Activated B cell treated with CpG ODN at 0.5 μM for 24 hours (primary cell): Measurements from ENCODE around the gene KCP. TPM values are rescaled to one million over a fixed set of nuclear protein-coding genes. Genes with fewer than 3 reads are reported as not detected.

Experiments
- ATAC-seq: fragments of 200-7000 bp; cut with Tn5 transposase; one replicate; pipeline ENCODE4 v1.10.0; 2021; ENCODE audit warnings: low read depth, mild to moderate bottlenecking, moderate library complexity
- CTCF ChIA-PET: fragments of 350-600 bp; sonication (Branson Sonifier 250); formaldehyde crosslinking; loops from one replicate; lab custom pipeline; 2021; ENCODE audit warnings: antibody characterized with exemption; lab: Charles Lee
- POLR2A ChIA-PET: fragments of 350-600 bp; sonication (Branson Sonifier 250); formaldehyde crosslinking; loops from one replicate; lab custom pipeline; 2021; ENCODE audit warnings: antibody characterized with exemption; lab: Charles Lee
- DNase-seq: peaks from one replicate; pipeline ENCODE4 v3.0.0; 2022
- H3K27ac Mint-ChIP-seq: one replicate; pipeline ENCODE4 v1.8.0; 2020; ENCODE audit warnings: mixed read lengths
- H3K27me3 Mint-ChIP-seq: one replicate; pipeline ENCODE4 v1.8.0; 2021; ENCODE audit warnings: mixed read lengths
- H3K36me3 Mint-ChIP-seq: one replicate; pipeline ENCODE4 v1.8.0; 2021; ENCODE audit warnings: low read depth, mixed read lengths
- H3K4me1 Mint-ChIP-seq: one replicate; pipeline ENCODE4 v1.8.0; 2021; ENCODE audit warnings: mixed read lengths
- H3K4me3 Mint-ChIP-seq: one replicate; pipeline ENCODE4 v1.8.0; 2020; ENCODE audit warnings: mild to moderate bottlenecking, mixed read lengths
- H3K9me3 Mint-ChIP-seq: one replicate; pipeline ENCODE4 v1.8.0; 2020; ENCODE audit warnings: mixed read lengths
- intact Hi-C: fragments of 100-400 bp; cut with micrococcal nuclease; formaldehyde crosslinking; loops from one replicate; pipeline ENCODE4 v1.15.1; 2024
- total RNA-seq: library from RNA; stranded (reverse); gene quantifications from 2 replicates; pipeline ENCODE4 v1.2.3, GENCODE V29; 2022
- TF ChIP-seq, protein P1 (sequence below): fragments of 200-600 bp; IDR thresholded peaks from one replicate; pipeline ENCODE4 v1.8.0; 2022; ENCODE audit warnings: antibody characterized with exemption, mild to moderate bottlenecking

KCP gene
- 4.1 and 4.4 TPM in 2 replicates for total RNA-seq

- CTCF ChIA-PET: interaction anchor here (1.0 to 1.4 kb wide), 3 partner anchors 27 to 181 kb away, joined by 3 read pairs; no protein-coding TSS in a partner anchor
- POLR2A ChIA-PET: interaction anchor here (0.8 to 3.7 kb wide), 3 partner anchors 27 to 144 kb away, joined by 3 to 17 read pairs (median 4); partner anchors contain the start of genes IRF5 and TNPO3
- DNase-seq: no peak
- Mint-ChIP-seq H3K9me3 (no peaks in the 10 kb centered on the region), H3K36me3 (no peaks in the 10 kb centered on the region), H3K4me3 (peak within 1 kb of the TSS; percentile 28), H3K27me3 (peaks cover 19% of the 10 kb centered on the region), H3K4me1 (peaks cover 20% of the 10 kb centered on the region), H3K27ac (no peak within 1 kb of the TSS)
- intact Hi-C loops: no loop called here
- no peak for ATAC-seq
- TF ChIP-seq, protein P1, sequence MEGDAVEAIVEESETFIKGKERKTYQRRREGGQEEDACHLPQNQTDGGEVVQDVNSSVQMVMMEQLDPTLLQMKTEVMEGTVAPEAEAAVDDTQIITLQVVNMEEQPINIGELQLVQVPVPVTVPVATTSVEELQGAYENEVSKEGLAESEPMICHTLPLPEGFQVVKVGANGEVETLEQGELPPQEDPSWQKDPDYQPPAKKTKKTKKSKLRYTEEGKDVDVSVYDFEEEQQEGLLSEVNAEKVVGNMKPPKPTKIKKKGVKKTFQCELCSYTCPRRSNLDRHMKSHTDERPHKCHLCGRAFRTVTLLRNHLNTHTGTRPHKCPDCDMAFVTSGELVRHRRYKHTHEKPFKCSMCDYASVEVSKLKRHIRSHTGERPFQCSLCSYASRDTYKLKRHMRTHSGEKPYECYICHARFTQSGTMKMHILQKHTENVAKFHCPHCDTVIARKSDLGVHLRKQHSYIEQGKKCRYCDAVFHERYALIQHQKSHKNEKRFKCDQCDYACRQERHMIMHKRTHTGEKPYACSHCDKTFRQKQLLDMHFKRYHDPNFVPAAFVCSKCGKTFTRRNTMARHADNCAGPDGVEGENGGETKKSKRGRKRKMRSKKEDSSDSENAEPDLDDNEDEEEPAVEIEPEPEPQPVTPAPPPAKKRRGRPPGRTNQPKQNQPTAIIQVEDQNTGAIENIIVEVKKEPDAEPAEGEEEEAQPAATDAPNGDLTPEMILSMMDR: no peak
These were observed at the start of gene KCP for GRCh38 chr7:128910569-128910945. KCP (minus strand) TSS chr7:128910709; CDS start chr7:128910676, 33 bp downstream.

GRCh38 chr7:128959296-128959695 is 48.8 kb upstream of the KCP start:
- Mint-ChIP-seq H3K27ac (no peak overlapping the region), H3K36me3 (peaks cover 64% of the 10 kb centered on the region), H3K9me3 (no peaks in the 10 kb centered on the region), H3K27me3 (no peaks in the 10 kb centered on the region), H3K4me1 (peaks cover 52% of the 10 kb centered on the region), H3K4me3 (no peak overlapping the region)
- intact Hi-C loops: no loop called here
- ChIA-PET CTCF (no interaction called here), POLR2A (interaction anchor here (3.4 kb wide), 2 partner anchors 11 to 19 kb away, joined by 10 to 19 read pairs; no protein-coding TSS in a partner anchor)
- TF ChIP-seq, protein P1: no peak
- ATAC-seq: no peak
- DNase-seq: no peak

DNA sequence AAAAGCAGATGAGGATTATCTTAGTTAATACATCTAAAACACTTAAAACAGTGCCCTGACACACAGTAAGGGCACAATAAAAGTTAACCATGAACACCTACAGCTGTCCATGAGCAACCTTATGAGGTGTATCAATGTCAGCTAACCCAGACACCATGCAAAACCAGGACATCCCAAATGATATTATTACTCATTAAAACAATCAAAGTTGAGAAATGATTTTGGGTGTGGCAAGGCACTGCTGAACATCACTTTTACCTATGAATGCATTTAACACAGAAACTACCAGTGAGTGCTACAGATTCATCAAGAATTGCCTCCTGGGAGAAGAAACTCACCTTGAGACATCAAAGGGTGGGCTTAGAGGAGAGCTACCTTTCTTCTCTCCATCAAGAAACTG is 45.5 kb upstream of the KCP start:
- TF ChIP-seq, protein P1: no peak
- Mint-ChIP-seq H3K27me3 (no peaks in the 10 kb centered on the region), H3K27ac (peak overlapping the region; percentile 93), H3K4me3 (no peak overlapping the region), H3K9me3 (no peaks in the 10 kb centered on the region), H3K36me3 (peaks cover 78% of the 10 kb centered on the region), H3K4me1 (peaks cover 53% of the 10 kb centered on the region)
- ATAC-seq (no peak), DNase-seq (no peak)
- intact Hi-C loops: loop anchor here (1.0 kb wide), 3 partner anchors 7 to 52 kb away; no protein-coding TSS in a partner anchor
- ChIA-PET POLR2A (interaction anchor here (2.6 to 5.4 kb wide), 4 partner anchors 8 to 22 kb away, joined by 10 to 80 read pairs (median 16); no protein-coding TSS in a partner anchor), CTCF (no interaction called here)

- Mint-ChIP-seq H3K4me3 (peak overlapping the region; percentile 61), H3K36me3 (peaks cover 87% of the 10 kb centered on the region)
- intact Hi-C loops: loop anchor here (1.0 kb wide), 3 partner anchors 8 to 51 kb away; no protein-coding TSS in a partner anchor
These were observed 44.6 kb upstream of the KCP start for GRCh38 chr7:128954830-128955802.

More at GRCh38 chr7:128954830-128955802, 44.6 kb upstream of the KCP start:
- DNase-seq: no peak
- peaks cover 51% of the 10 kb centered on the region for H3K4me1 Mint-ChIP-seq
- POLR2A ChIA-PET: interaction anchor here (0.6 to 5.4 kb wide), 8 partner anchors 8 to 519 kb away, joined by 3 to 80 read pairs (median 5); partner anchors contain the start of gene IRF5
- no peaks in the 10 kb centered on the region for H3K9me3 Mint-ChIP-seq
- CTCF ChIA-PET: interaction anchor here (1.2 to 2.2 kb wide), 2 partner anchors 15 to 41 kb away, joined by 4 to 15 read pairs; no protein-coding TSS in a partner anchor
- H3K27ac Mint-ChIP-seq: peak overlapping the region; percentile 93
- no peaks in the 10 kb centered on the region for H3K27me3 Mint-ChIP-seq
- TF ChIP-seq, protein P1: no peak
- peak; percentile 82 for ATAC-seq
